ENCODE data around the gene MAPK8IP3.

Gene MAPK8IP3

GRCh38 chr16:1816396-1817275, 110.6 kb downstream of the MAPK8IP3 start:
- DNase-seq: no peak

- no peak for DNase-seq
These were observed 111.2 kb downstream of the MAPK8IP3 start for GRCh38 chr16:1817276-1817589.

GRCh38 chr16:1817716-1818115, 111.7 kb downstream of the MAPK8IP3 start:
- no peak for DNase-seq

- DNase-seq: no peak
These were observed 112.3 kb downstream of the MAPK8IP3 start for GRCh38 chr16:1818204-1818872.

- no peak for DNase-seq
These were observed 113.0 kb downstream of the MAPK8IP3 start for GRCh38 chr16:1818873-1819525.

DNA sequence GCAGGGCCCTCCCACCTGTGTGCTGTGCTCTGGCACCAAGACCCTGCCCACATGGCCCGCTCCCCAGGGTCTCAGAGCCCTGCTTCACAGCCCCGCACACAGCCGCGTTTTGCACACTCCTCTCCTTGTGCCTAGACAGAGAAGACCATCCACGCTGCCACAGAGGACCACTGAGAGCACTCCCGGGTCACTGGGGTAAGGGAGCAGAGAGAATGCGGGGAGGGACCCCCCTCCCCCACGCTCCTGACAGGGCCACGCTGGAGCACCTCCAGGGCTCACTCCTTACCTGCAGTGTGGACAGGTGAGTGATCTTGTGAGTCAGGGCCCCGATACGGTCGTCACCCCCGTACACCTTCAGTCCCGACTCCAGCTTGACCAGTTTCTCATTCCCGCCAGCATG, 113.6 kb downstream of the MAPK8IP3 start:
- no peak for DNase-seq

Data from stimulated activated CD4-positive, alpha-beta T cell treated with anti-CD3 and anti-CD28 coated beads, Interleukin-4, amount 100 ng/mL, for 1 hour (primary cell).